ENCODE results near the gene APOBEC3H. TPM values are rescaled to one million over a fixed set of nuclear protein-coding genes. Genes with fewer than 3 reads are reported as not detected.

APOBEC3H gene
- total RNA-seq, 1 donor from 2014 or later = not detected

DNA sequence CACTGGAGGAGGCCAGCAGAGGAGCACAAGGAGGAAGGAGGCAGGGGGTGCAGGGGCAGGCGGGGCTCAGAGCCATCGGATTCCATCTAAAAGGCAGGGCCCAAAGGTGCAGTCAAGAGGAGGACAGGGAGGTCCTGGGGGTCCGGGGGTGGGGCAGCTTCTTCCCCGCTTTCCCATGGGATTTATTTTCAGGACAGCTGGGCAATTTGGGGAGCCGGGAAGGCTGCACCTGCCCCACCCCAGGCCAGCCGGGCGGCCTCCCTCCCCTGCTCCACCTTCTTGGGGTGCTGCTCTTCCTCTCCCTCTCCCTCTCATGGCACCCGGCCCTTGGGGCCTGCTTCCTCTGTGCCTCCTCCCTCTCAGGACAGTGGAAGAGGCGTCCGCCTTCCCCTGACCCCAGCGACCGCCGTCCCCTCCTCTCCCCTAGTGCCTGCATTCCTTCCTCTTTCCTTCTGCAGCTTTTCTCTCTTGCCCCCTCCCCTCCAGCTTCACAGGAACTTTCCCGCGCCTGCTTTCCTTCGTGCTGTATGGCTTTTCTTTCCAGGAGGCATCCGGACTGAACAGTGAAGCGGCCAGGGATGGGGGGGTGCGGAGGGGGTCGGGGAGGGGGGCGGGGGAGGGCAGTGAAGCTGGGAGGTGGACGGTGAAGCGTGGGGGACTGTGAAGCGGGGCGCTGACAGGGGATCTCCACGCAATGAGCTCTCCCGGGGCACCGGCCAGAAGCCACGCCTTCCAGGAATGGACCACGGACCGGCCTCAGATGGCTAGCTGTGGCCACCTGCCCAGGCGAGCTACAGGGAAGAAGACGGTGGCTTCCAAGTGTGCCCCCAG, 26.9 kb downstream of the APOBEC3H start:
- Mint-ChIP-seq H3K36me3 (no peaks in the 10 kb centered on the region), H3K4me1 (peaks cover 6% of the 10 kb centered on the region), H3K9me3 (no peaks in the 10 kb centered on the region), H3K27me3 (ENCODE audit: low read depth) (no peaks in the 10 kb centered on the region), H3K27ac (peak overlapping the region; percentile 2), H3K4me3 (no peak overlapping the region)
- no peak for TF ChIP-seq CTCF (IDR thresholded peaks at IDR 0.05; ENCODE audit: unreplicated experiment)
- DNase-seq (ENCODE audit: low spot score in 2 of 2, unreplicated experiment in 2 of 2) = no peak

GRCh38 chr22:39125622-39126021, 28.6 kb downstream of the APOBEC3H start:
- no peaks in the 10 kb centered on the region for H3K27me3 Mint-ChIP-seq (ENCODE audit: low read depth)
- no peaks in the 10 kb centered on the region for H3K36me3 Mint-ChIP-seq
- H3K4me3 Mint-ChIP-seq = no peak overlapping the region
- peaks cover 9% of the 10 kb centered on the region for H3K4me1 Mint-ChIP-seq
- H3K27ac Mint-ChIP-seq = no peak overlapping the region
- no peaks in the 10 kb centered on the region for H3K9me3 Mint-ChIP-seq
- DNase-seq (ENCODE audit: low spot score in 2 of 2, unreplicated experiment in 2 of 2) = no peak
- TF ChIP-seq CTCF (IDR thresholded peaks at IDR 0.05; ENCODE audit: unreplicated experiment) = no peak

DNA sequence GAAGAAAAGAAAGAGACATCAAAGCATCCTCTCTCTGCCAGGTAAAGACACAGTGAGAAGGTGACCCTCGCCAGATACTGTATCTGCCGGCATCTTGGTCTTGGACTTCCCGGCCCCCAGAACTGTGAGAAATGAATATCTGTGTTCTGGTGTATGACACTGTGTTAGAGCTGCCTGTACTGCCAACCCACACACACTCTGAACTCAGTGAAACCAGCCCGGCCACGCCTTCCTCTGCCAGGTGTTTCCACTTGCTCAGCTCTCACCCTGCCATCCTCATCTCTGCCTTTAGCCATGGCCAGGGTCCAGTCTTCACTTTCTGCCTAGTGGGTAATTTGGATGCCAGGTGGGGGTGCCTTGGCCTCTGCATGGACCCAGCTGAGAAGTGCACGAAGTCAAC, 31.5 kb downstream of the APOBEC3H start:
- DNase-seq (ENCODE audit: low spot score in 2 of 2, unreplicated experiment in 2 of 2) = no peak
- Mint-ChIP-seq H3K27me3 (ENCODE audit: low read depth) (no peaks in the 10 kb centered on the region), H3K4me1 (peaks cover 13% of the 10 kb centered on the region), H3K27ac (no peak overlapping the region), H3K4me3 (no peak overlapping the region), H3K36me3 (no peaks in the 10 kb centered on the region), H3K9me3 (no peaks in the 10 kb centered on the region)
- TF ChIP-seq CTCF (IDR thresholded peaks at IDR 0.05; ENCODE audit: unreplicated experiment) = no peak

DNA sequence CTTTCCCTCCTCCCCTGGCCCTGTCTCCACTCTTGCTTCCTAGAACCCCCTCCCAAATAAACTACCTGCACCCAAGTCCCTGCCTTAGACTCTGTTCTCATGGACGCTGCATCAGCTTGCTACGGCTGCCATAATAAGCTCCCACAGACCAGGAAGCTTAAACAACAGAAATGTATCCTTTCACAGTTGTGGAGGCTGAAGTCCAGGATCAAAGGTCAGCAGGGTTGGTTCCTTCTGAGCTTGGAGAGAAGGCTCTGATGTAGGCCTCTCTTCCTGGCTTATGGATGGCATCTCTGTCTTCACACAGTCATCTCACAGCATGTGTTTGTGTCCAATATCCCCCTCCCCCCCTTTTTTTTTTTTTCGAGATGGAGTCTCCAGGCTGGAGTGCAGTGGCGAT, 32.0 kb downstream of the APOBEC3H start:
- DNase-seq (ENCODE audit: low spot score in 2 of 2, unreplicated experiment in 2 of 2) = no peak
- Mint-ChIP-seq H3K4me1 (peaks cover 11% of the 10 kb centered on the region), H3K4me3 (no peak overlapping the region), H3K9me3 (no peaks in the 10 kb centered on the region), H3K36me3 (no peaks in the 10 kb centered on the region), H3K27me3 (ENCODE audit: low read depth) (no peaks in the 10 kb centered on the region), H3K27ac (no peak overlapping the region)
- no peak for TF ChIP-seq CTCF (IDR thresholded peaks at IDR 0.05; ENCODE audit: unreplicated experiment)

GRCh38 chr22:39129746-39130145, 32.7 kb downstream of the APOBEC3H start:
- Mint-ChIP-seq H3K9me3 (no peaks in the 10 kb centered on the region), H3K27me3 (ENCODE audit: low read depth) (no peaks in the 10 kb centered on the region), H3K4me3 (no peak overlapping the region), H3K27ac (no peak overlapping the region), H3K4me1 (peaks cover 7% of the 10 kb centered on the region), H3K36me3 (no peaks in the 10 kb centered on the region)
- no peak for DNase-seq (ENCODE audit: low spot score in 2 of 2, unreplicated experiment in 2 of 2)
- no peak for TF ChIP-seq CTCF (IDR thresholded peaks at IDR 0.05; ENCODE audit: unreplicated experiment)
